ENCODE data around the gene CCDC152.
"Not testable (repeated sequence)": the region's sequence is repeated elsewhere in the genome, so short reads cannot be mapped to it uniquely, and the experiment has no call there.

Gene CCDC152

GRCh38 chr5:42811591-42812446, 55.2 kb downstream of the CCDC152 start, which contains the start of gene SELENOP:
SELENOP (minus strand) TSS chr5:42811892; CDS start chr5:42808353, 3,539 bp downstream.
- TF ChIP-seq, protein P1, sequence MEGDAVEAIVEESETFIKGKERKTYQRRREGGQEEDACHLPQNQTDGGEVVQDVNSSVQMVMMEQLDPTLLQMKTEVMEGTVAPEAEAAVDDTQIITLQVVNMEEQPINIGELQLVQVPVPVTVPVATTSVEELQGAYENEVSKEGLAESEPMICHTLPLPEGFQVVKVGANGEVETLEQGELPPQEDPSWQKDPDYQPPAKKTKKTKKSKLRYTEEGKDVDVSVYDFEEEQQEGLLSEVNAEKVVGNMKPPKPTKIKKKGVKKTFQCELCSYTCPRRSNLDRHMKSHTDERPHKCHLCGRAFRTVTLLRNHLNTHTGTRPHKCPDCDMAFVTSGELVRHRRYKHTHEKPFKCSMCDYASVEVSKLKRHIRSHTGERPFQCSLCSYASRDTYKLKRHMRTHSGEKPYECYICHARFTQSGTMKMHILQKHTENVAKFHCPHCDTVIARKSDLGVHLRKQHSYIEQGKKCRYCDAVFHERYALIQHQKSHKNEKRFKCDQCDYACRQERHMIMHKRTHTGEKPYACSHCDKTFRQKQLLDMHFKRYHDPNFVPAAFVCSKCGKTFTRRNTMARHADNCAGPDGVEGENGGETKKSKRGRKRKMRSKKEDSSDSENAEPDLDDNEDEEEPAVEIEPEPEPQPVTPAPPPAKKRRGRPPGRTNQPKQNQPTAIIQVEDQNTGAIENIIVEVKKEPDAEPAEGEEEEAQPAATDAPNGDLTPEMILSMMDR (IDR thresholded peaks at IDR 0.05), result no peak
- no peak for TF ChIP-seq ZFX (IDR thresholded peaks at IDR 0.05; ENCODE audit: borderline replicate concordance)
- H3K27ac ChIP-seq, result peak within 1 kb of the TSS; percentile 91

GRCh38 chr5:42812620-42813019, 56.0 kb downstream of the CCDC152 start:
- TF ChIP-seq ZFX (IDR thresholded peaks at IDR 0.05; ENCODE audit: borderline replicate concordance), result no peak
- TF ChIP-seq, protein P1 (IDR thresholded peaks at IDR 0.05), result no peak
- H3K27ac ChIP-seq, result peak overlapping the region; percentile 91

- TF ChIP-seq ZFX (IDR thresholded peaks at IDR 0.05; ENCODE audit: borderline replicate concordance), result no peak
- TF ChIP-seq, protein P1 (IDR thresholded peaks at IDR 0.05), result no peak
- H3K27ac ChIP-seq, result peak overlapping the region; percentile 91; the same call in 1 of the 2 replicates
Observed at GRCh38 chr5:42813533-42813932, 56.9 kb downstream of the CCDC152 start.

DNA sequence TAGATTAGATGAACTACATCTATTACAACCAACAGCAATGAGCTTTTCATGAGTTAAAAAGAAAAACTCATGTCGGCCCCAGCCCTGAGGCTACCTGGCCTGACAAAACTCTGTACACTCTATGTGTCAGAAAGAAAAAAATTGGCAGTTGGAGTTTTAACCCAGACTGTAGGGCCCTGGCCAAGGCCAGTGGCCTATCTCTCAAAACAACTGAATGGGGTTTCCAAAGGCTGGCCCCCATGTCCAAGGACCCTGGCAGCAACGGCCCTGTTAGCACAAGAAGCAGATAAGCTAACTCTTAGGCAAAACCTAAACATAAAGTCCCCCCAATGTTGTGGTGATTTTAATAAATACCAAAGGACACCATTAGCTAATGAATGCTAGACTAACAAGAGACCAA, 59.9 kb downstream of the CCDC152 start:
- H3K27ac ChIP-seq, result not testable (repeated sequence)

DNA sequence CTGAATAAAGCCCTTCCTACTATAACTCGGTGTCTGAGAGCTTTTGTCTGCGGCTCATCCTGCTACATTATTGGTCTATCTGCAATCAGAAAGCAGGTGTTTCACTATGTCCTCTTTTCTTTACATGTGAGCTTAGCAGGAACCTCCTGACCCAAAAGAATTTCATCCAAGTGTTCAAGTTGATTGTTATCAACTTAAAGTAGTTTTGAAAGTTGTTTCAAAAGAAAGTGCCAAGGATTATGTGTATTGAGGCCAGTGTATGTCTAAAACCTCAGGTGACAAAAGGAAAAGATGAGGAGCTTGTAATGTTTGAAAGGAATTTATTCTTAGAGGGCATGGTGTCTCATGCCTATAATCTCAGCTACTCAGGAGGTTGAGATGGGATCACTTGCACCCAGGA, 63.1 kb downstream of the CCDC152 start:
- H3K27ac ChIP-seq, result no peak overlapping the region
- no peak for TF ChIP-seq ZFX (IDR thresholded peaks at IDR 0.05; ENCODE audit: borderline replicate concordance)

- no peak overlapping the region for H3K27ac ChIP-seq
- no peak for TF ChIP-seq ZFX (IDR thresholded peaks at IDR 0.05; ENCODE audit: borderline replicate concordance)
- TF ChIP-seq, protein P1 (IDR thresholded peaks at IDR 0.05), result no peak
Observed at GRCh38 chr5:42822548-42822947, 65.9 kb downstream of the CCDC152 start.

DNA sequence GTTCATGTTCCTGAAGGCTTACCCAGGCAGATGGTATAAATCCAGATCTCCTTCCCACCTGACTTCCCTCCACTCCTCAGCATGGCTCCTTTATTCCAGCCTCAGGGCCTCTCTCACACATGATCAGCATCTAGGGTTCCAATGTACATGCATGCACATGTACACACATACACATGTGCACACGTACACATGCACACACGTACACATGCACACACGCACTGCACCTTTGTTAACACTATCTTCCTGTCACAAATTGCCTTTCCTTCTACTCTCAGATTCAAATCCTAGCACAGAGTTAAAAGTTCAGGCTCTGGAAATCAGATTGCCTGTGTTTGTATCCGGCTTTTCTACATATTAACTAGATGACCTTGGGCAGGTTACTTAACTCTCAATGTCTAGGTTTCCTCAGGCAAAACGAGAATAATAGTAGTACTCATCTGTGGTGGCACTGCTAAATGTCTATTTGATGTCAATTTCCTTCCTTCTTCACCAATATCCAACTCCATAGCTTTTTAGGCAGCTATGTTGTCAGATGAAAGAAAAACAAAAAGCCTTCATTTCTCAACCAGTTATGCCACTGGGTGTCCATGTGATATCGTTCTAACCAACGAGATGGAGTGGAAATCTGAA, 67.8 kb downstream of the CCDC152 start:
- TF ChIP-seq ZFX (IDR thresholded peaks at IDR 0.05; ENCODE audit: borderline replicate concordance), result no peak

DNA sequence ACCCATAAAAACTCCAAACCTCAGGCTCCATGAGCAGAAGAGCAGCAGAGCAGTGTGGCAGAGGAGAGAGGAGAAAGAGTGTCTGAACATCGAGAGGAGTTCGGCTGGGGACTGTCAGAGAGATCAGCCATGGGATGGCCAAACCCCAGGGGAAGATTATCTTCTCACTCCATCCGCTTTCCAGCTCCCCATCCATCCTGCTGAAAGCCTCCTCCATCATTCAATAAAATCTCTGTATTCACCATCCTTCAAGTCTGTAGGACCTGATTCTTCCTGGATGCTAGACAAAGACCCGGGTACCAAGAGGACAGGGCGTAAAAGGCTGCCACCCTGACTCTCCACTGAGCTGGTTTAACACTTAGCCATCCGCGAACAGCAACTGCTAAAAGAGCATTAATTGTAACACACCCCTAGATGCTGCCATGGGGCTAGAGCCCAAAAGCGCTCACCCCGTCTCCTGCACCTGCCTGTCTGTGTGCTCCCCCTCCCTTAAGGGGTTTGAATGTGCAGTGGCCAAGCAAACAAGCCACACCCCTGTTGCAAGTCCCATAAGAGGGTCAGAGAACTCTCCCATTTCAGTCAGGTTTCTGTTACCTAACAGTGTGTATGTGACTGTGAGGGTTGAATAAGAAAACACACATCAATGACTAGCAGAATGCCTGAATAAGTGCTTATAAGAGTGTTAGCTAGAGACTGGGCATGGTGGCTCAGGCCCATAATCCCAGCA, 69.0 kb downstream of the CCDC152 start:
- TF ChIP-seq ZFX (IDR thresholded peaks at IDR 0.05; ENCODE audit: borderline replicate concordance), result no peak
- TF ChIP-seq, protein P1 (IDR thresholded peaks at IDR 0.05), result no peak

More for the DNA sequence above, 67.8 kb downstream of the CCDC152 start:
- H3K27ac ChIP-seq, result no peak overlapping the region

More for the DNA sequence above, 69.0 kb downstream of the CCDC152 start:
- H3K27ac ChIP-seq, result no peak overlapping the region

All from 22Rv1 (cell line).